HG02610 (cell line): ENCODE measurements around the gene UTP4.
"Not testable (repeated sequence)": the region's sequence is repeated elsewhere in the genome, so short reads cannot be mapped to it uniquely, and the experiment has no call there.

Experiments
- ATAC-seq: cut with Tn5 transposase; IDR thresholded peaks from one replicate; pipeline ENCODE4 v1.9.1; 2021; ENCODE audit warnings: mild to moderate bottlenecking, moderate library complexity; ENCODE audit not compliant: unreplicated experiment

Gene UTP4

GRCh38 chr16:69109486-69110270 lies 22.8 kb upstream of the UTP4 start:
- ATAC-seq, result no peak

- ATAC-seq, result no peak
These were observed 22.0 kb upstream of the UTP4 start for GRCh38 chr16:69110406-69110805.

GRCh38 chr16:69111216-69111875 lies 21.1 kb upstream of the UTP4 start:
- no peak for ATAC-seq

GRCh38 chr16:69111876-69112230 lies 20.6 kb upstream of the UTP4 start:
- ATAC-seq, result no peak

- ATAC-seq, result no peak
These were observed 19.9 kb upstream of the UTP4 start for GRCh38 chr16:69112285-69113129.

- ATAC-seq, result no peak
These were observed 19.2 kb upstream of the UTP4 start for GRCh38 chr16:69113216-69113615.

- no peak for ATAC-seq
These were observed 18.0 kb upstream of the UTP4 start for GRCh38 chr16:69114346-69114975.

GRCh38 chr16:69114976-69115355 lies 17.5 kb upstream of the UTP4 start:
- no peak for ATAC-seq

- ATAC-seq, result no peak
These were observed 17.1 kb upstream of the UTP4 start for GRCh38 chr16:69115361-69115760.

- no peak for ATAC-seq
These were observed 16.6 kb upstream of the UTP4 start for GRCh38 chr16:69115837-69116236.

GRCh38 chr16:69116256-69116875 lies 16.1 kb upstream of the UTP4 start:
- ATAC-seq, result no peak

- no peak for ATAC-seq
These were observed 15.5 kb upstream of the UTP4 start for GRCh38 chr16:69116906-69117305.

GRCh38 chr16:69118468-69118867 lies 14.0 kb upstream of the UTP4 start:
- no peak for ATAC-seq

- ATAC-seq, result no peak
These were observed 13.5 kb upstream of the UTP4 start for GRCh38 chr16:69118994-69119393.

- ATAC-seq, result no peak
These were observed 12.9 kb upstream of the UTP4 start for GRCh38 chr16:69119536-69119935.

GRCh38 chr16:69120096-69120664 lies 12.3 kb upstream of the UTP4 start:
- ATAC-seq, result no peak

- no peak for ATAC-seq
These were observed 8.5 kb upstream of the UTP4 start for GRCh38 chr16:69123910-69124309.

- ATAC-seq, result not testable (repeated sequence)
These were observed 8.0 kb upstream of the UTP4 start for GRCh38 chr16:69124406-69124805.

- ATAC-seq, result not testable (repeated sequence)
These were observed 7.5 kb upstream of the UTP4 start for GRCh38 chr16:69124961-69125360.

GRCh38 chr16:69126221-69126620 lies 6.2 kb upstream of the UTP4 start:
- no peak for ATAC-seq
